OCI-LY3 (cell line): ENCODE data around the gene RAD51AP2.

ENCODE experiments used
- EZH2phosphoT487 ChIP-seq: fragments of 200-600 bp; shearing (Covaris generic); IDR thresholded peaks from 2 replicates; pipeline ENCODE4 v1.6.1; 2018; ENCODE audit warnings: antibody characterized with exemption, mixed run types, low read depth
- TF ChIP-seq, protein P1 (sequence below): fragments of 200-600, 300-600 bp; sonication (generic); IDR thresholded peaks from 2 replicates; pipeline ENCODE4 v1.5.1; 2014; ENCODE audit warnings: antibody characterized with exemption, low read length, low read depth

DNA sequence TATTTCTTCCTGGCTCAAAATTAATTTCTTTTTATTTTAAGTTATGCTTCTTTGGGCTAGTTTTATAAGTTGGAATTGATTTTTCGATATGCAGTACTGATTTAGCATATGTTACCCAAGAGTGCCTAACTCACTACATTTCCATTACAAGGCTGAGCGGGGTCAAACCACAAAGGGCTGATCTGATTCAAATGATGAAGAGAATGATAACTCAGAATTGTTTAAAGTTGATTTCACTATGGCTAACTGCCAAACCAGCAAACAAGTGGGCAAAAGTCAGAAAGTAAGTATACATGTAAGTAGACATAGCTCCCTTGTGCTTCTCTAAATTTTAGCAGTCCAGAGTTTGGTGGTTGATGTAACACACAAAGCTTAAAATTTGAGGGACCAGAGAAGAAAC, 35.6 kb downstream of the RAD51AP2 start:
- TF ChIP-seq, protein P1, sequence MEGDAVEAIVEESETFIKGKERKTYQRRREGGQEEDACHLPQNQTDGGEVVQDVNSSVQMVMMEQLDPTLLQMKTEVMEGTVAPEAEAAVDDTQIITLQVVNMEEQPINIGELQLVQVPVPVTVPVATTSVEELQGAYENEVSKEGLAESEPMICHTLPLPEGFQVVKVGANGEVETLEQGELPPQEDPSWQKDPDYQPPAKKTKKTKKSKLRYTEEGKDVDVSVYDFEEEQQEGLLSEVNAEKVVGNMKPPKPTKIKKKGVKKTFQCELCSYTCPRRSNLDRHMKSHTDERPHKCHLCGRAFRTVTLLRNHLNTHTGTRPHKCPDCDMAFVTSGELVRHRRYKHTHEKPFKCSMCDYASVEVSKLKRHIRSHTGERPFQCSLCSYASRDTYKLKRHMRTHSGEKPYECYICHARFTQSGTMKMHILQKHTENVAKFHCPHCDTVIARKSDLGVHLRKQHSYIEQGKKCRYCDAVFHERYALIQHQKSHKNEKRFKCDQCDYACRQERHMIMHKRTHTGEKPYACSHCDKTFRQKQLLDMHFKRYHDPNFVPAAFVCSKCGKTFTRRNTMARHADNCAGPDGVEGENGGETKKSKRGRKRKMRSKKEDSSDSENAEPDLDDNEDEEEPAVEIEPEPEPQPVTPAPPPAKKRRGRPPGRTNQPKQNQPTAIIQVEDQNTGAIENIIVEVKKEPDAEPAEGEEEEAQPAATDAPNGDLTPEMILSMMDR = no peak
- no peak for TF ChIP-seq EZH2phosphoT487
